Panc1 (cell line): ENCODE results near the gene HLTF. TPM values are rescaled to one million over a fixed set of nuclear protein-coding genes. Genes with fewer than 3 reads are reported as not detected.

Experiments
- ATAC-seq: fragments of 200-7000 bp; cut with Tn5 transposase; 2 replicates; pipeline ENCODE4 v1.9.1; 2020; ENCODE audit warnings: mild to moderate bottlenecking, moderate library complexity
- BruUV-seq: library from RNA; stranded (reverse); fragments of 400-500 nt; replicated peaks from 2 replicates; lab custom pipeline; 2021; lab: Mats Ljungman, UMichigan
- CTCF ChIA-PET: fragments of 300-600 bp; sonication (Branson Sonifier 250); formaldehyde crosslinking; loops from one replicate; lab custom pipeline; 2022; ENCODE audit warnings: antibody characterized with exemption; lab: Charles Lee
- POLR2A ChIA-PET: fragments of 300-600 bp; sonication (Branson Sonifier 250); formaldehyde crosslinking; loops from one replicate; lab custom pipeline; 2022; ENCODE audit warnings: antibody characterized with exemption; lab: Charles Lee
- DNase-seq: peaks from one replicate; pipeline ENCODE4 v3.0.0-alpha.2; 2010; ENCODE audit warnings: low read depth, low spot score
- H3K27ac ChIP-seq: 2 replicates; pipeline ENCODE4 v1.5.1; 2011; ENCODE audit warnings: mild to moderate bottlenecking, low read length, inconsistent platforms
- H3K27me3 ChIP-seq: fragments of 200-500 bp; sonication (Bioruptor generic); 2 replicates; pipeline ENCODE4 v1.6.0; 2014; ENCODE audit warnings: low read length, inconsistent platforms; ENCODE audit not compliant: control insufficient read depth, insufficient read depth
- H3K36me3 ChIP-seq: fragments of 200-500 bp; sonication (Bioruptor generic); 2 replicates; pipeline ENCODE4 v1.5.1; 2014; ENCODE audit warnings: inconsistent platforms, mild to moderate bottlenecking, low read length, moderate library complexity; ENCODE audit not compliant: control insufficient read depth, insufficient read depth
- H3K4me1 ChIP-seq: 2 replicates; pipeline ENCODE4 v1.5.1; 2011; ENCODE audit warnings: inconsistent platforms, mild to moderate bottlenecking, low read length, moderate library complexity; ENCODE audit not compliant: control insufficient read depth, insufficient read depth
- H3K4me3 ChIP-seq, 2 experiments: 2 replicates each; pipeline ENCODE4 v1.5.1; 2011 to 2012; ENCODE audit warnings: low read depth in 2 of 2, low read length in 2 of 2, mild to moderate bottlenecking in 2 of 2, inconsistent platforms in 1 of 2, moderate library complexity in 1 of 2
- H3K9me3 ChIP-seq: fragments of 200-500 bp; sonication (Bioruptor generic); 2 replicates; pipeline ENCODE4 v1.5.1; 2014; ENCODE audit warnings: low read depth, mild to moderate bottlenecking, inconsistent platforms, low read length, moderate library complexity; ENCODE audit not compliant: control insufficient read depth, insufficient read depth
- CTCF ChIP-seq: fragments of 450-650 bp; IDR thresholded peaks from 2 replicates; pipeline ENCODE4 v1.5.1; 2017; ENCODE audit warnings: mild to moderate bottlenecking
- POLR2AphosphoS5 ChIP-seq: IDR thresholded peaks from 2 replicates; pipeline ENCODE4 v1.6.1; 2012; ENCODE audit warnings: mild to moderate bottlenecking, low read depth, low read length, moderate library complexity
- SIN3A ChIP-seq: IDR thresholded peaks from 2 replicates; pipeline ENCODE4 v1.6.1; 2012; ENCODE audit warnings: low read depth, mild to moderate bottlenecking, low read length, moderate library complexity, borderline replicate concordance; ENCODE audit not compliant: insufficient read depth
- TCF7L2 ChIP-seq: IDR thresholded peaks from 2 replicates; pipeline ENCODE4 v1.6.1; 2011; ENCODE audit warnings: mild to moderate bottlenecking, low read depth, low read length, inconsistent platforms
- in situ Hi-C: cut with HindIII; loops from 2 replicates; pipeline ENCODE4 v1.10.0; 2016; ENCODE audit warnings: low sequenced_read_pairs, low pct_unique_long_range_greater_than_20kb
- intact Hi-C: fragments of 100-400 bp; cut with micrococcal nuclease; formaldehyde crosslinking; loops from one replicate; pipeline ENCODE4 v1.10.0; 2022; ENCODE audit not compliant: unreplicated experiment
- total RNA-seq: library from RNA; stranded (reverse); gene quantifications from one replicate; pipeline ENCODE4 v1.2.1, GENCODE V29; 2021; ENCODE audit not compliant: unreplicated experiment
- TF ChIP-seq, protein P1 (sequence below), 2 experiments: IDR thresholded peaks; 2 replicates each; pipeline ENCODE4 v1.6.1; 2011 to 2012; ENCODE audit warnings: low read depth in 2 of 2, control low read depth in 1 of 2, low read length in 1 of 2, mild to moderate bottlenecking in 1 of 2, moderate library complexity in 1 of 2; ENCODE audit not compliant: insufficient read depth in 1 of 2

HLTF gene
- total RNA-seq, 1 experiment from 2014 or later = 106 TPM

DNA sequence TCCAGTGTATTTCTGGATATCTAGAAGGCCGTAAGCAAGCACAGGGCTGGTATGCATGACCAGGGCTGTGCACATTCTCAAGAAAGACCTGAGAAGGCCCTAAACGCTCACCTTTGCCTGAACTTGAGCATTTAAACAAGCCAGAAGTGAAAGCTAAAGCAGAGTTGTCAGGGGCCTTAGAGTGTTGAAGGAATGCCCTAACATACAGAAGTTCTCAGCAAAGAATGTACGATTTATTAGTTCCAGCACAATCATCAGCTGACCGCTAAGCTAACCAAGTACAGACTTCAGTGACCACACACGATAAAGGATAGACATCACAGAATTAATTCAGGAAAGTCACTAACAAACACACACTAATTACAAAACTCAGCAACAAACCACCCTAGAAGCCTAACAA, 8.7 kb downstream of the HLTF start:
- H3K4me3 ChIP-seq = no peak overlapping the region
- H3K27ac ChIP-seq = 0 out of 2 replicates have a peak overlapping the region, but pooled peaks have one; percentile 1
- 0 out of 2 replicates have a peak, but pooled peaks cover 4% of the 10 kb centered on the region for H3K4me1 ChIP-seq
- ATAC-seq (no peak; the same call in 1 of the 2 replicates), DNase-seq (no peak)
- in situ Hi-C loops = no loop called here
- POLR2A ChIA-PET = interaction anchor here (0.6 to 1.0 kb wide), 2 partner anchors 10 to 11 kb away, joined by 3 to 5 read pairs; no protein-coding TSS in a partner anchor
- CTCF ChIA-PET = no interaction called here
- H3K27me3 ChIP-seq = no peaks in the 10 kb centered on the region
- H3K9me3 ChIP-seq = no peaks in the 10 kb centered on the region
- no peak for TF ChIP-seq POLR2AphosphoS5
- no peak for TF ChIP-seq SIN3A
- TF ChIP-seq TCF7L2 = no peak
- TF ChIP-seq, protein P1, sequence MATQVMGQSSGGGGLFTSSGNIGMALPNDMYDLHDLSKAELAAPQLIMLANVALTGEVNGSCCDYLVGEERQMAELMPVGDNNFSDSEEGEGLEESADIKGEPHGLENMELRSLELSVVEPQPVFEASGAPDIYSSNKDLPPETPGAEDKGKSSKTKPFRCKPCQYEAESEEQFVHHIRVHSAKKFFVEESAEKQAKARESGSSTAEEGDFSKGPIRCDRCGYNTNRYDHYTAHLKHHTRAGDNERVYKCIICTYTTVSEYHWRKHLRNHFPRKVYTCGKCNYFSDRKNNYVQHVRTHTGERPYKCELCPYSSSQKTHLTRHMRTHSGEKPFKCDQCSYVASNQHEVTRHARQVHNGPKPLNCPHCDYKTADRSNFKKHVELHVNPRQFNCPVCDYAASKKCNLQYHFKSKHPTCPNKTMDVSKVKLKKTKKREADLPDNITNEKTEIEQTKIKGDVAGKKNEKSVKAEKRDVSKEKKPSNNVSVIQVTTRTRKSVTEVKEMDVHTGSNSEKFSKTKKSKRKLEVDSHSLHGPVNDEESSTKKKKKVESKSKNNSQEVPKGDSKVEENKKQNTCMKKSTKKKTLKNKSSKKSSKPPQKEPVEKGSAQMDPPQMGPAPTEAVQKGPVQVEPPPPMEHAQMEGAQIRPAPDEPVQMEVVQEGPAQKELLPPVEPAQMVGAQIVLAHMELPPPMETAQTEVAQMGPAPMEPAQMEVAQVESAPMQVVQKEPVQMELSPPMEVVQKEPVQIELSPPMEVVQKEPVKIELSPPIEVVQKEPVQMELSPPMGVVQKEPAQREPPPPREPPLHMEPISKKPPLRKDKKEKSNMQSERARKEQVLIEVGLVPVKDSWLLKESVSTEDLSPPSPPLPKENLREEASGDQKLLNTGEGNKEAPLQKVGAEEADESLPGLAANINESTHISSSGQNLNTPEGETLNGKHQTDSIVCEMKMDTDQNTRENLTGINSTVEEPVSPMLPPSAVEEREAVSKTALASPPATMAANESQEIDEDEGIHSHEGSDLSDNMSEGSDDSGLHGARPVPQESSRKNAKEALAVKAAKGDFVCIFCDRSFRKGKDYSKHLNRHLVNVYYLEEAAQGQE (IDR thresholded peaks at IDR 0.05; ENCODE audit: insufficient read depth in 1 of 2, low read depth in 2 of 2, low read length in 1 of 2) = no peak
- no peak for TF ChIP-seq CTCF
- no TSS peak for BruUV-seq
- intact Hi-C loops = no loop called here
- H3K36me3 ChIP-seq = peaks cover 37% of the 10 kb centered on the region

DNA sequence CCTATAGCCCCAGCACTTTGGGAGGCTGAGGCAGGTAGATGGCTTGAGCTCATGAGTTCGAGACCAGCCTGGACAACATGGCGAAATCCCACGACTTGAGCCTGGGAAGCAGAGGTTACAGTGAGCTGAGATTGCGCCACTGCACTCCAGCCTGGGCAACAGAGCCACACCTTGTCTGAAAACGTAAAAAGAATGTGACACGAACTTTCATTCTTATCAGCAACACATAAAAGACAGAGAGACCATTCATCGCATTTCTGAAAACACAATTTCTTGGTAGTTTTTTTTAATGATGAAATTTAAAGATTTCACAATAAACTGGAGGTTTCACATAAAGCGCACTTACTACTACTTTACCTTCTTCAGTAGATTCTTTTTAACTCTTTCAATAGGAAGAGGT, 18.4 kb downstream of the HLTF start:
- intact Hi-C loops (no loop called here), in situ Hi-C loops (no loop called here)
- Histone ChIP-seq H3K9me3 (no peaks in the 10 kb centered on the region), H3K4me1 (no peaks in the 10 kb centered on the region), H3K36me3 (peaks cover 64% of the 10 kb centered on the region), H3K27me3 (no peaks in the 10 kb centered on the region), H3K4me3 (no peak overlapping the region), H3K27ac (no peak overlapping the region)
- ATAC-seq (no peak), DNase-seq (no peak)
- TF ChIP-seq SIN3A = no peak
- no peak for TF ChIP-seq POLR2AphosphoS5
- no TSS peak for BruUV-seq
- POLR2A ChIA-PET = no interaction called here
- CTCF ChIA-PET = no interaction called here

DNA sequence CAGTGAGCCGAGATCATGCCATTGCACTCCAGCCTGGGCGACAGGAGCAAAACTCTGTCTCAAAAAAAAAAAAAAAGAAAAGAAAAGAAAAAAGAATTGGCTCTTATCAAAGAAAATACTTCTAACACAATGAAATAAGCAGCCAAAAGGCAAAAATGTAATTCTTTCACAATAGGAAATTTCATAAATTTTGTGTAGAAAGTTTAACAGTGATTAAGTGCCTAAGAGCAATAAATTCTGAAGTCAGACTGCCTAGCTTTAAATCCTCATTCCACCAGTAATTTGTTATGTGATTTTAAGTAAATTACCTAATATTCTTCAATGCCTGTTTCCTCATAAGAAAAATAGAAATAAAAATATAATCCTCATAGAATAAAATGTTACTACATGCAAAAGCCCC, 24.6 kb downstream of the HLTF start:
- H3K9me3 ChIP-seq = no peaks in the 10 kb centered on the region
- H3K36me3 ChIP-seq = peaks cover 62% of the 10 kb centered on the region
- ChIA-PET CTCF (no interaction called here), POLR2A (no interaction called here)
- H3K27me3 ChIP-seq = no peaks in the 10 kb centered on the region
- no peak for TF ChIP-seq POLR2AphosphoS5
- TF ChIP-seq, protein P1 (IDR thresholded peaks at IDR 0.05; ENCODE audit: insufficient read depth in 1 of 2, low read depth in 2 of 2, low read length in 1 of 2) = no peak
- TF ChIP-seq SIN3A = no peak
- TF ChIP-seq TCF7L2 = no peak
- no peak overlapping the region for H3K4me3 ChIP-seq
- ATAC-seq (no peak), DNase-seq (no peak)
- intact Hi-C loops (no loop called here), in situ Hi-C loops (no loop called here)
- BruUV-seq = no TSS peak
- no peak overlapping the region for H3K27ac ChIP-seq
- H3K4me1 ChIP-seq = no peaks in the 10 kb centered on the region
